EH (cell line): ENCODE measurements around the gene KCND3.

ENCODE experiments used
- DNase-seq: peaks from one replicate; pipeline ENCODE4 v3.0.0-alpha.2; 2015; ENCODE audit warnings: low read depth

KCND3 gene

DNA sequence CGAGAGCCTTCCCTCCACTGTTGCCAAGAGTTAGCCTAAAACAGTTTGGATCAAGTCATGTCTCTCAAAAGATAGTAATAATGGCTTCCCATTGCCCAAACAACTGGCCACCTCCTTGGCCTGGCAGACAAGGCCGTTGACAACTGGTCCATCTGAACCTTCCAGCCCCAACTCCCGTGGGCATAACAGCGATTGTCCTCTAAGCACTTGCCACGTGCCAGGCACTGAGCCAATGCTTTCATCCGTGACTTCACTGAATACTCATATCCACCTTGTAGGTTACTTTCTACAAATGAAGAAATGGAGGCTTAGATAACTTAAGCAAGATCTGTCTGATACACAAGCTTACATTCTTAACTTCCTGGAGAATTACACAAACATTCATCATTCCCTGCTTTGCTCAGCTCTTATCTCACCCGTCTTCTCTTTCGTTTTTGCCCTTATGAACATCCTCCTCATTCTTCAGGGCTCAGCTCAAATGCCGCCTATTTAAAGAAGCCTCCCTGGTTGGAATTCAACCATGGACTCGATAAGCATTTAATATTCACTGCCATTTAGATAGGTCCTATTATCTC, 106.4 kb downstream of the KCND3 start:
- DNase-seq, result no peak

DNA sequence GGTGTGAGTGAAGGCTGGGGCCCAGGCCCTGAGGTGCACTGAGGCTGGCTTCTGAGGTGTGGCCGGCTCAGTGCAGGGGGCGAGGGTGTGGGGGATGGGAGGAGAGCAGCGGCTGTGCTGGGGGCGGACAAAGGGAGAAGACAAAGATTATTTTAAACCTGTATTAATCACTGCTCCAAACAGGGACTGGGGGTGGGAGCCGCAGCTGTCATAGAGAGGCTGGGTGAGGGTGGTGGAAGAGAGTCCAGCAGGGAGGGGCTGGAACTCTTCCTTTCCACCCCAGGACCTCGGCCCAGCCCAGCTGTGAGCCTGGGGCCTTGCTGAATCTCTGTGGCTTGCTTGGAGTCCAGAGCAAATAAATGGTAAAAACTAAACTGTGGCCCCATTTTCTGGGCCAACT, 106.9 kb downstream of the KCND3 start:
- DNase-seq, result no peak

DNA sequence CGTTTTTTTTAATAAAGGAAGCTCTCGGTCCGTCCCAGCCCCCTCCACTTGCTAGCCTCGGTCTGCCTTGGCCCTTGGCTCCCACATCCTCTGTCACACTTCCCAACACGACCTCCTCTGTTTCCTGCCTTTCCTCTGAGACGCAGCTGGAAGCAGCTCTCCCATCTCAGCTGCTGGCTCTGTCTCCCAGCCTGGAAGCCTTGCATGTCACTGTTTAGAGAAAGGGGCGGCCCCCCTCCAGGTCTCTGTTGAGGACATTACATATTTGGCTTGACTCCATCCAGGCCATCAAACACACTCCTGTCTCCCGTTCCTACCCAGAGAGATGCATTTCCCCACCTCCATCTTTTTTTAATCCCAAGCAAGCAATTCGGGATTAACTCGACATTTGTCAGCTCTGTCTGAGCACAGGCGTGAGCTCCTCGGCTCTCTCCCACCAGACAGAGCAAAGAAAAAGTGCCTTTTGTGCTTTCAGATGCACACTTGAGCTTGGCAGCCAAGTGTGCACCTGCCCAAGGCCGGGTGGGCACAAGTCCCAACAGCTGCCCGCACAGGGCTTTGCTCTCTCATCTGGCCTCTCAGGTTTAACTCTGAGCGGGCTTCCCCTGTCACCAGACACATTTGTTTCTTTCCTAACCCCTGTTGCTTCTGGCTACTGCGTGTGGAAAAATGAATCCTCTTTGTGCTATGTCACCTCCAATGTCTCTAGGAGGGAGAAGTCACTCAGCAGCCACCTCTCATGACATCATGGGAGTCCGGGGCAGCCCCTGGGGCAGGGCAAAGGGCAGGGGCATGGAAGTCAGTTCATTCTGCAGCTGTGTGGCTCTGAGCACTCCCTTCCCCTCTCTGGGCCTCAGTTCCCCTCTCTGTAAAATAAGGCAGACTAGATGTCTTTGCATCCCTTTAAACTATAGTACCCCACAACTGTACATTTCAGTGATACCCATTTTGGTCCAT, 108.3 kb downstream of the KCND3 start:
- no peak for DNase-seq

DNA sequence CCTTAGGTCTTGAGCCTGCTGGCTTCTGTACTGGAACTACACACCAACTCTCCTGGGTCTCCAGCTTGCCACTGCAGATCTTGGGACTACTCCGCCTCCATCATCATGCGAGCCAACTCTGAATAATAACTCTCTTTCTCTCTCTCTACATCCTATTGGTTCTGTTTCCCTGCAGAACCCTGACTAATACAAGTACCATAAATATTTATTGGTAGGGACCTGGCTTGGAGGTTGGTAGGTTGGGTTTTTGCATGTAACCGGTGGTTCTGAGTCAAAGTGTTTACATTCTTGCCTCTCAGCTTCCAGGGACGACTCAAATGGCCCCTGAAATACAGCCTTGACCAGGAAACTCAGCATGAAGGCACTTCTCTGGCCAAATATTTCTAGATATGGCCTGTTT, 110.4 kb downstream of the KCND3 start:
- no peak for DNase-seq

DNA sequence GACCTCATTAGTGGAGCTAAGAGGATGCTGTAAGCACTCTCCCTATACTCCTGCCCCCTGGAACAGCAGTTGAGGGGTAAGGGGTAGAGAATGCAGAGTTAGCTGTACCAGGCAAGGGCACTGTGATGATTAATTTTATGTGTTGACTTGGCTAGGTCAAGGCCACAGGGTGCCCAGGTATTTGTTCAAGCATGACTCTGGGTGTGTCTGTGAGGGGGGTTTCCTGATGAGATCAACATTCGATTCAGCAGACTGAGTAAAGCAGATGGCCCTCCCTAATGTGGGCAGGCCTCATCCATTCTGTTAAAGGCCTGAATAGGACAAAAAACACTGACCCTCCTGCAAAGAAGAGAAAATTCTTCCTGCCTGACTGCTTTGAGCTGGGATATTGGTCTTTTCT, 110.8 kb downstream of the KCND3 start:
- no peak for DNase-seq

DNA sequence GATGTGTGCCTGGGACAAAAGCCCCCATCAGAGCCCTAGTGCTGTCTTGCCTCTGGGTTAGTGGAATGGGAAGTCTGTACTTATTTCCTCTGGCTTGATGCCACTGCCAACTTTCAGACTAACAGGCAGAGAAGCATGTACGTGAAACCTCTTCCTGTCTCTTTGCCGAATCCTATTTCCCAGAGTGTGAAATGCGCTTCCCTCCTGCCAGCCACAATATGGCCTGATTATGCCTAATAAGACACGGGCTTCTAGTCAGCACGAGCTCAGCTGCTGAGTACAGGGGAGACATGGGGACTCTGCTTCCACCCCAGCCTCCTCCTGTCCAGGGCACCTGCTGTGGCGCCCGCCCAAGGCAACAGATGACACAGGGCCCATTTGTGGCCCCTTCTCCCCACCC, 111.4 kb downstream of the KCND3 start:
- DNase-seq, result no peak

DNA sequence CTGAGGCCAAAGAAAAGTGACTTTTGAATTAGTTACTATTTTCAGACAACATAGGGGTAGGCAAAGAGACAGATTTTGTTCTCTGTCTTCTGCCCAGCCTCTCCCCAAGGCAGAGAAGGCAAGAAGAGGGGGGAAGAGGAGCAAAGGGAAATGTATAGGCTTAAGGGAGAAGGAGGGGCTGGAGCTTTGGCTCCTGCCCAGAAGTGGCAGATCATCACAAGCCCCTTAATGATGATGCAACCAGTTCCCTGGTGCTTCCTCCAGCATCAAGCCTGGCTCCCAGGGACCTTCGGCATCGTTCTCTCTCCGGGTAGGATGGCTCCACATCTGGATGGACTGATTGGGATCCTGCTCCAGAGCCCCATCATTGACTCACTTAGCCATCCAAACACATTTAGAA, 112.8 kb downstream of the KCND3 start:
- no peak for DNase-seq

DNA sequence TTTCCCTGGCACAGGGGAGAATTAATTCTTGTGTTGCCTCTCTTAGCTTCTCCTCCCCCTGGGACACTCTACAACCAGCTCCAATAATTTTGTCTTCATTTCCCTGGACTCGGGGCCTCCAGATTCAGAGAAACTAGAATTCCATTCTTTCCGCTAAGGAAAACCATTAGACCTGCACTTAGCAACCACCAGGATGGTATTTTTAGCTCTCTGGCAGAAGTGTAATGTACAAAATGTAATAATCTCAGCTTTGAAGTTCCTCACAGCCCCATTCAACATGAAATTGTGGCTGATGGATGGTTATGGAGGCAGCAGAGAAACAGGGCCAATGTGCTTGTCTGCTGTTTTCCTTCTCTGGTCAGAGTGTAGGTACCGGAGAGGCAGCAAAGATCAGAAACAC, 113.8 kb downstream of the KCND3 start:
- DNase-seq, result no peak

DNA sequence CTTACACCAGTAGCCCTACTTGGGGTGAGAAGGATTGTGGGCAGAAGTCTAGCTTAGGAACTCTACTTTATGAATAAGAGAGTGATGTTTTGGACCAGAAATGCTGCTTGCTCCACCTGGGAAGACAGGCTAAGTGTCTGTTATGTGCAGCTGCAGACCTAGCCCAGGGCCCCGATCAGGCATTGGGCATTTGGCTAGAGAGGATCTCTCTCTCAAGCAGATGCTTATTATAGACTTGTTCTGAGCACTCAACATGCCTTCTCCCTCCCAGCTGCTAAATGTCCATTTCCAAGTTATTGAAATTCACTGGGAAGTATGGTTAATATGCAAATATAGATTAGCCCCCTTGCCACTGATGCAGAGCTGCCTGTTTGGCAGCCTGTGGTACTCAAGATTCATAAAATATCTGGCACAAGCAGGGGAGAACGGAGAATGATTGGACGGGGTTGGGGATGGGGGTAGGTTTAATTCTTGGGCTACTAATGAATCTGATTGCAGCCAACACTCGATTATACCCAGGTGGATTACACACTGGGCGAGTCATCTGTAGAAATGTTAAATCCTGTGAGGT, 115.9 kb downstream of the KCND3 start:
- DNase-seq, result no peak

DNA sequence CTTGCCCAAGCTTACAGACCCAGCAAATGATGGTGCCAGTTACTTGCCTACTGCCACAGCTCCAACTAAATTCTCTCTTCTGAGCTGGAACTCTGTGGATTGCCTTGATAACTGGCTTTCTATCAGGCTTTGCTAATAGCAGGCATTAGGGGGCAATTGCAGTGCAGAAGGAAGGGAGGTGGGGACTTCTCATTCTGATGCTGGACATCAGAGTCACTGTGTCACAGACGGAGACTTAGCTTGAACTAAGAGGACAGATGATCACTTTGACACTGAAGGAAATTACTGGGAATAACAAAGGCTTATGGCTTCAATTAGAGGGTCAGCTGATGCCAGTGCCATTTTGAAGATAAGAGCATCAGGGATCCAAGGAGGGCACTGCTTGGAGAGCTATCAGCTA, 119.3 kb downstream of the KCND3 start:
- DNase-seq, result no peak

DNA sequence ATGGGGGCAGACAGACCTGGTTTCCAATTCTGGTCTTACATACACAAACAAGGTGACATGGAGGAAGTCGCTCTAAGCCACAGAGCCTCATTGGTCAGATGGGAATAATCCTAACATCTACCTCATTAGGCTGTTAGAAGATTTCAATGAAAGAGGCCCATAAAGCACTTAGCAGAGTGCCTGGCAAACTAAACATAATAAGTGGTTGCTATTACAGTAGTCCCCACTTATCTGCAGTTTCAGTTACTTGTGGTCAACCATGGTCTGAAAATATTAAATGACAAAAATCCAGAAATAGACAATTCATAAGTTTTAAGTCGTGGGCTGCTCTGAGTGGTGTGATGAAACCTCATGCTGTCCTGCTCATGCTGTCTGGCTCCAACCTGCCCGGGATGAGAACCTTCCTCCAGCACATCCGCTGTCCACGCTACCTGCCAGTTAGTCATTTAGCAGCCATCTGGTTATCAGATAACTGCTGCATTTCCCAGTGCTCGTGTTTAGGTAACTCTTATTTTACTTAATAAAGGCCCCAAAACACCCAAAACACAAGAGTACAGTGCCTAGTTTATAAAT, 121.5 kb downstream of the KCND3 start:
- DNase-seq, result no peak

DNA sequence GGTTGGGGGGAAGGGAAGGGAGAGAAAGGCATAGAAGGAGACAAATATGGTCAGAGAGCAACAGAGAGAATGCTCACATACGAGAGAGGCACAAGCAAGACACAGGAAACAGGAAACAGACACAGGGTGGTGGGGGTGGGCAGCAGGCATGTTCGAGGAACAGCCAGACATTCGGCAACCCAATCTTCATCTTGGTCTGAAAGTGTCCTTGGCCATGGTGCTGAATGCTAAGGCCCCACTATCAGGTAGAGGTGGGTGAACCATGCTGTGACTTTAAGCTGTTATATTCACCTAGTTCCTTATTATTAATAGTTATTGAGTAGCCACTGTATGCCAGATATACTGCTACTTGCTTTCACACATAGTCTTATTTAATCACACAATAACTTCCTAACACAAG, 124.6 kb downstream of the KCND3 start:
- DNase-seq, result peak; percentile 6

DNA sequence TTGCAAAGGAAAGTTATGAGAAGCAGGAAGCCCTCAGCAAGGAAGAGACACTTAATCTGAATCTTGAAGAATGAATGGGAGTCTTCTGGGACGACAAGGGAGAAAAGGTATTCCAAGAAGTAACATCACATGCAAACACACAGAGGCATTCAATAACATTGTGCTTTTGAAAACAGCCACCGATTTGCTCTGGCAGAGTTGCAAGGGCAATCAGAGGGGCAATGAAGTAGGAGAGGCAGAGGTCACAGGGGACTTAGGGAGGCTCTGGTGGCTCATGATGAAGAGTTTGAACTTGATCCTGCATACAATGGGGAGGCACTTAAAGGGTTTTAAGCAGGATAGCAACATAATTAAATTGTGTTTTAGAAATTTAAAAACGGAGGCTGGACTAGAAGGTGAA, 126.1 kb downstream of the KCND3 start:
- DNase-seq, result no peak

DNA sequence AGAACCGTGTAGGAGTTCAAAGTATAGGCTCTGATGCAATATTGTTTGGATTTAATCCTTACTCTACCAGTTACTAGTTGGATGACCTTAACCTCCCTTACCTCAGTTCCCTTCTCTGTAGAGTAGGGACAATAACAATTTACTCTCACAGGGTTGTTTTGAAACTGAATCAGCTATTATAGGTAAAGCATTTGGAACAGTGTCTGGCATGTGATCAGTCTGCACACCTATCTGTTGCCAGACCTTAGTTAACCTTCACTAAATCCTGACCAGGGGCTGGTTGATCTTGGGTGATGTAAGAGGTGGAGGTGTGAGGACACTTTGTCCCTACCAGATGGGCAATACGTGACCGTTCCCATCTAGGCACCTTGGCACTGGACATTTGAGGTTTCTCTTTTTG, 126.9 kb downstream of the KCND3 start:
- DNase-seq, result no peak

DNA sequence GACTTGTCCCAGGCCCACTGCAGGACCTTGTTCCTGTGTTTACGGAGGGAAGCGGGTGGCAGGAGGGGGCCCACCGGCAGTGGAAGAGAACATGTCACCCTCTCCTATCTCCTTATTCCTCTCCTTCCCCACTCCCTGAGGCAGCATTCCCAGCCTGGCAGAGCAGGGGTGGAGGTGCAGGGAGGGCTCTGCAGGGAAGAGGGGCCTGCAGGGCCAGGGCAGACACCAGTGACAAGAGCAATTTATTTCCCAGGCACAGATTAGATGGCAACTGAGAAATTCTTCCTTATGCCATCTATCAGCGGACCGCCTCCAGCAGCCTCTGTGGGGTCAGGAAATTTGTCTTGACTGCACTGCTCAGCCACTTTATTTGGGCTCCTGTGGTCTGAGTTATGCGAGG, 127.9 kb downstream of the KCND3 start:
- no peak for DNase-seq

DNA sequence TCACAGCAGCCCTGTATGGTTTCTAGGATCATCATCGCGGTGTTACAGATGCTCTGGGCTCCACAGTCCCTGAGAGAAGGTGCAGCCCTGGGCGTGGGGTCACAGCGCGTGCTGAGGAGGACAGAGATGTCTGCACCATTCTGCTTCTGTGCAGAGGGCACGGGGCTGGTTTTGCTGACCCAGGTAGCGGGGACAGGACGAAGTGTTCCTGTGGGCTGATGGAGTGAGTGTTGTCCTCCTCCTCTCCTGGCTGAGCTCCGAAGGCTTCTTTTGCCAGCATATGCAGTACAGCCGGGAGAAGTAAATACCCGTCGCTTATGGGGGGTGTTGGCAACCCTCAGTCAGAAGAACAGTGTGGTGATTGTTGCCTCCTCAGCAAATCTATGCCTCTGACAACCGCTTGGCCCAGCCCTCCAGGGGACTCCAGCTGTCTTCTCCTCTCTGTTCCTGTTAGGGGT, 132.2 kb downstream of the KCND3 start:
- DNase-seq, result no peak

DNA sequence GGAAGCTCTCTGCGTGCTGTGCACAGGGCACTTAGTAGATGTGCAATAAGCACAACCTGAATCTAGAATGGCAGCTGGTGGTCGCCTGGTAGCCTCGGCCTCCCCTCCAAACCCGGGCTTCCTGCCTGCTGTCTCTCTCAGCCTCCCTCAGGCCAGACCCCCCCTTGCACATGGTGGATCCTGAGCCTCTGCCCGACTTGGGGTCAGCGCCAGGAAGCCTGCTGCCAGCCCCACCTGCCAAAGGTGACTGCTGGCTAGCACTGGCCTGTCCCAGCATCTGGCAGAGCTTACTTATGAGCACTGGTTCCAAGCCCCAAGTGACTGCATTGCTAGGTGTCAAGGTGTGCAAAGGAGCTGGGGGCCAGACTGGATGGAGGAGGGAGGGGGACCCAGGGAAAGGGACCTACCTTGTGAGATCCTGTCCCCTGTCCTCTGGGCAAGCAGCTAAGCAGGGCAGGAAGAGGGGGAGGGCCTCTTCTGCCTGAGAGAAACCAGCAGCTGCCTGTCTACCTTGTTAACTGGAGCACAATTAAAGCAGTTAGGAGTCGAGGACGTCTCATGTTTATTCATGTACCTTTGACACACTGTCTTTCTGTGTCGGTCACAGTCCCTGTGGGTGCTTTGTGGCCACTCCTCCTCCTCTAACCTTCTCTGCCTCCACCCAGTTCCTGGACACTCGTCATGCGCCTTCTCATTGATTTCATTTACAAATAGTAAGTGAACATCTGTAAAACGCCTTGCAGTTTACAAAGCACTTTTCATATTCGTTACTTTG, 132.9 kb downstream of the KCND3 start:
- DNase-seq, result no peak

DNA sequence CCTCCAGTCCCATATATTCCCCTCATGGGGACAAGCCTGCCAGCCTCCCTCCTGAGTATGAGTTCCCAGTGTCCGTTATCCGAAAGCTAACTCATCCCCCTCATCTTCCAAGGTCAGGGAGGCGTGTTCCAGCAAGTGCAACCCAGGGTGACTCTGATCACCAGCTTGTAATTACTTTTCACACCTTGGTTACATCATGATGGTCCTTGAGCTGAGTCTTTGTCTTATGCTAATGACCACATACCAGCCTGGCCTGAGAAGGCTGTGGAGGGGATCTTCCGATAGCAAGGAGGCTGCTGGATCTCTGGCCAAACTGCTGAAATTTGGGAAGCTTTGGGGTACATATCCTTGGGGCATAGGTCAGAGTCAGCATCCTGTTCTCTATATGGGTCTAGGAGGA, 134.2 kb downstream of the KCND3 start:
- no peak for DNase-seq

DNA sequence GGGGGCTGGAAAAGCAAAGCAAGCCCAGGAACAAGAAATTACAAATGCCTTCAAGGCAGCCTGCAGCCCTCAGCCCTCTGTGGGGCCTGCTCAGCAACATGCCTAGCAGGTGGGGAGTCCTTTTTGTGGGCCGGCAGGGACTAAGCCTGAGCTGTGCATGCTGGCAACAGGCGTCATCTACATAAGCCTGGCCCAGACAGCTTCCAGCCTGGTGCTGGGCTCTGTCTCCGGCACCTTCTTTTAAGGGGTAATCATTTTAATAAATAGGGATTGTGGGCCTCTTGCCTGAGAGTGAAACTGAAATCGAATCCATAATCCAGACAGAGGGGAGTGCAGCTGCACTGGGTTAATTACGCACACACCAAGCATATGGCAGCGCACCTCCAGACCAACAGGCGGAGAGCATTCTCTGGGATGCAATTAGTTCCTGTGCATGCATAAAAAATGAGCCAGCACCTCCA, 137.2 kb downstream of the KCND3 start:
- DNase-seq, result no peak

DNA sequence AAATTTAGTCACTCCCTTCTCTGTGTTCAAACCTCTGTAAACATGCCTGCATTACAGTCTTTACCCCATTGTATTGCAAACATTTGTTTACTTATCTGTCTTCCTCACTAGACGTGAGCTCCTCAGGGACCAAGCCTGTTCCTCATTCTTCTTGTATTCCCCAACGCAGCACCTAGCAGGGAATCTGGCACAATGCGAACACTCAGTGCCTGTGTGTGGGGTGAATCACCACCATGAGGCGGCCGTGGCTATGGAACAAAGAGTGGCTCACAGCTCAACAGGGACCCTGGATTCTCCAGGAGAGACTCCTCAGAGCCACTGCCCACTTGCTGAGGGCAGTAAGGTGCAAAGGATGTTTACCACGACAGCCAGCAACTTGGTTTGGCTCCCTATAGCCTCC, 137.9 kb downstream of the KCND3 start:
- no peak for DNase-seq

DNA sequence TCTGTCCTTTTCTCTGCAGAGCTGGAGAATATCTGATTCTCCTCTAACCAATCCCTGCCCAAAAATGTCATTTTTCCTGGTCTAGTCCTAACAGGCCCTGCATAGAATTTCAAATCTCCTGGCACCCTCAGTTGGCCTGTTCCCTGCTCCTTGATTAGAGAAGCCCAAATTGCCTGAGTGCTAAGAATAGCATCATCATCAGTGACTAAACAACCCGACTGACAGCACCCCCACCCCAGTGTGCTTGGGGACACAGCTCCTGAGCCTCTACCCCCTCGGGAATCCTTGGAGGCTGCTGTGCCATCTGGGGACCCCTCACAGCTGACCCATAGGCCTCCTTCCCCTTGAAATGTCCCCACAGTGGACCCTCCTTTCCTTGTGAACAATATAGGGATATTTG, 139.4 kb downstream of the KCND3 start:
- no peak for DNase-seq
